ENCODE results near the gene MRPS22. TPM values are rescaled to one million over a fixed set of nuclear protein-coding genes. Genes with fewer than 3 reads are reported as not detected.

MRPS22 gene
- total and polyA plus RNA-seq, 2 of the 8 experiments (the other 6 are each of a cell fraction or from before 2014, with no cell fraction given), result 28.3 to 45.8 TPM

DNA sequence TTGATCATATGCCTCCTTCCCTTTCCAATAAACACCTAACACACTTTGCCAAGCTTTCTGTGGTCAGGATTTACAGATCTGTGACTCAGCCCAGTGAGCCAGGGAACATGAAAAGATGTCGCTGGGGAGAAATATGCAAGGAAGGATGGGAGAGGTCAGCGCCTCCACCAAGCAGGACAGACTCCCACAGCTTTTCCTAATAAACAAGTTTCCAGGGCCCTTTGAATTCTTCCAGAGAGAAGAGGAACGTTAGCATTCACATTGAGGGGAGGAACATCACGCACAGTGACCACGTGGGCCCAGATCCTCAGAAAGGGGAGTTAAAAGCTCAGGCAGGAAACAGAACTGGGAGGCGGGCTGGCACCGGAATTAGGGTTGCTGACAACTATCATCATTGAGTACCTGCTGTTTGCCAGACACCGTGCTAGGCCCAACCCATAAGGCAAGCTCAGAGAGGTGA lies 33.3 kb upstream of the MRPS22 start:
- ChIA-PET POLR2A (ENCODE audit: partially characterized antibody) (no interaction called here), CTCF (ENCODE audit: partially characterized antibody) (interaction anchor here (1.0 to 12.6 kb wide), 5 partner anchors 6 to 198 kb away, joined by 3 to 103 read pairs (median 4); no protein-coding TSS in a partner anchor)
- Histone ChIP-seq H4K91ac (replicated peaks; ENCODE audit: insufficient read length, low read length) (no peak overlapping the region), H3K9me3 (ENCODE audit: insufficient read depth in 2 of 2, low read depth in 1 of 2, low read length in 1 of 2) (no peaks in the 10 kb centered on the region), H3K79me2 (ENCODE audit: control insufficient read depth in 1 of 2, insufficient read depth in 2 of 2, low read length in 2 of 2) (no peaks in the 10 kb centered on the region), H3K56ac (replicated peaks; ENCODE audit: insufficient read length, low read depth, low read length) (no peak overlapping the region), H3K4ac (replicated peaks; ENCODE audit: insufficient read length, low read depth, low read length) (no peak overlapping the region), H3K4me1 (replicated peaks in 1 of 4; ENCODE audit: control insufficient read depth in 3 of 4, insufficient read depth in 4 of 4, low read length in 3 of 4) (peaks cover 0 to 6% (median 2%) of the 10 kb centered on the region in 4 experiments; a peak in 5 of 7 replicates), H2AK5ac (ENCODE audit: low read depth, low read length) (no peak overlapping the region), H4K8ac (ENCODE audit: extremely low read depth, insufficient read depth, low read length) (no peak overlapping the region), H4K5ac (ENCODE audit: insufficient read length, low read depth, low read length) (no peak overlapping the region), H3K18ac (ENCODE audit: extremely low read depth, low read length) (no peak overlapping the region), H2BK120ac (replicated peaks; ENCODE audit: low read depth, low read length) (no peak overlapping the region), H3K4me3 (ENCODE audit: extremely low read depth in 1 of 4, insufficient read depth in 2 of 4, low read depth in 3 of 4, low read length in 4 of 4) (no peak overlapping the region), H2AFZ (ENCODE audit: low read length) (no peak overlapping the region), H3K36me3 (ENCODE audit: control insufficient read depth in 2 of 4, insufficient read depth in 4 of 4, low read length in 3 of 4) (no peaks in the 10 kb centered on the region), H3K23me2 (ENCODE audit: low read depth, low read length) (peaks cover 1% of the 10 kb centered on the region; the same call in 1 of the 2 replicates), H3K14ac (ENCODE audit: insufficient read length) (no peak overlapping the region), H3K9ac (replicated peaks in 1 of 4; ENCODE audit: extremely low read depth in 1 of 4, low read depth in 3 of 4, low read length in 3 of 4) (no peak overlapping the region), H3K4me2 (ENCODE audit: insufficient read depth in 1 of 2, low read depth in 2 of 2, low read length in 2 of 2) (no peak overlapping the region), H2BK15ac (ENCODE audit: low read length) (no peak overlapping the region), H3K23ac (ENCODE audit: insufficient read length) (no peak overlapping the region), H2BK5ac (ENCODE audit: low read depth, low read length) (no peak overlapping the region), H3K27me3 (replicated peaks in 1 of 4; ENCODE audit: control insufficient read depth in 3 of 4, extremely low read depth in 1 of 4, insufficient read depth in 3 of 4, low read length in 3 of 4) (no peaks in the 10 kb centered on the region), H2BK20ac (ENCODE audit: low read length) (no peak overlapping the region), H3K27ac (ENCODE audit: low read depth, low read length) (no peak overlapping the region), H3K79me1 (ENCODE audit: low read depth, low read length) (no peaks in the 10 kb centered on the region), H2BK12ac (ENCODE audit: low read depth, low read length) (no peak overlapping the region), H4K20me1 (replicated peaks in 1 of 2; ENCODE audit: control insufficient read depth in 1 of 2, insufficient read depth in 2 of 2, low read length in 2 of 2) (no peaks in the 10 kb centered on the region)
- 88% methylated on average over 8 of the region's 8 CpGs; no CpG with 5 or more reads in 1 of the 2 experiments for WGBS, 2 experiments (ENCODE audit: extremely low coverage in 1 of 2, insufficient coverage in 1 of 2, insufficient read length in 1 of 2, insufficient replicate concordance in 2 of 2, low coverage in 1 of 2, low lambda C conversion rate in 2 of 2, missing lambda C conversion rate in 1 of 2)
- FAIRE-seq (no peak), DNase-seq (ENCODE audit: low read depth in 1 of 2, low spot score in 2 of 2) (no peak)
- TF ChIP-seq CBX8 (IDR thresholded peaks at IDR 0.05; ENCODE audit: borderline replicate concordance, low read depth, low read length) (no peak), CEBPB (IDR thresholded peaks at IDR 0.05; ENCODE audit: low read depth, low read length) (no peak), GABPA (IDR thresholded peaks at IDR 0.05; ENCODE audit: borderline replicate concordance, insufficient read depth, low read length) (no peak), BACH1 (IDR thresholded peaks at IDR 0.05; ENCODE audit: low read length) (no peak), SP2 (IDR thresholded peaks at IDR 0.05; ENCODE audit: low read length) (no peak)

Measured in H1 (cell line).